NB4 (cell line): ENCODE results near the gene HIGD1A.
"Not testable (repeated sequence)": the region's sequence is repeated elsewhere in the genome, so short reads cannot be mapped to it uniquely, and the experiment has no call there.

Experiments
- DNase-seq: peaks from one replicate; pipeline ENCODE4 v3.0.0; 2010; ENCODE audit warnings: low read depth
- H3K4me3 ChIP-seq: one replicate; pipeline ENCODE4 v1.5.1; 2011; ENCODE audit warnings: mild to moderate bottlenecking, low read depth, low read length, moderate library complexity
- MYC ChIP-seq: IDR thresholded peaks from 2 replicates; pipeline ENCODE4 v1.6.1; 2011; ENCODE audit warnings: low read depth, low read length
- POLR2A ChIP-seq: IDR thresholded peaks from 2 replicates; pipeline ENCODE4 v1.6.1; 2011; ENCODE audit warnings: mild to moderate bottlenecking; ENCODE audit not compliant: insufficient read length; ENCODE audit errors: extremely low read depth
- TF ChIP-seq, protein P1 (sequence below): IDR thresholded peaks from one replicate; pipeline ENCODE4 v1.5.1; 2012; ENCODE audit warnings: low read depth, low read length
- TF ChIP-seq, protein P2 (sequence below): IDR thresholded peaks from 2 replicates; pipeline ENCODE4 v1.6.1; 2011; ENCODE audit warnings: low read depth, low read length

Gene HIGD1A

DNA sequence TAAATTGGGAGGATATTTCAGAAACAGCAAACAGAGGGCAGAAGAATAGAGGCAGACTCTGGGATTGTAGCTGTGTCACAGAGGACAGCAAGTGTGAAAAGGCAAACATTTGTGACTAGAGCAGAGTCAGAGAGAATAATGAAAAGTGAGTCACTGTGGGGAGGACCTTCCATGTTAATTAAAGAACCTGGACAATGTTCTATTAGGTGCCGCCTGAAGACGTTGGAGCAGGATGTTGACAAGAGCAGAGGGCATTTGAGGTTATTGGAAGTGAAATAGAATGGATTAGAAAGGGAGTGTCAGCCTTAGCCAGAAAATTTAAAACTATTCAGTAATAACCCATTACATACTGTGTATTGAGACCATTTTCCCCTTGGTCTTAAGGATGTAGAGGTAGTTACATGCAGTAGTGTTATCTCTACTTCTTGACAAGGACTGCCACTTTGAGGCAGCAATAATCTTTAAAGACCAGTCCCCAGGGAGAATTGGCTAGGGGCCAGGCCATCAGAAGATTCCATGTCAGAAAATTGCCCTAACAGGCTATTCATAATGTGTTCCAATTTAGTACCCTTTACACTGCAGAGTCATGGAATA is 10.7 kb upstream of the HIGD1A start:
- H3K4me3 ChIP-seq = no peak overlapping the region
- no peak for DNase-seq
- TF ChIP-seq POLR2A (no peak), MYC (no peak)
- TF ChIP-seq, protein P1, sequence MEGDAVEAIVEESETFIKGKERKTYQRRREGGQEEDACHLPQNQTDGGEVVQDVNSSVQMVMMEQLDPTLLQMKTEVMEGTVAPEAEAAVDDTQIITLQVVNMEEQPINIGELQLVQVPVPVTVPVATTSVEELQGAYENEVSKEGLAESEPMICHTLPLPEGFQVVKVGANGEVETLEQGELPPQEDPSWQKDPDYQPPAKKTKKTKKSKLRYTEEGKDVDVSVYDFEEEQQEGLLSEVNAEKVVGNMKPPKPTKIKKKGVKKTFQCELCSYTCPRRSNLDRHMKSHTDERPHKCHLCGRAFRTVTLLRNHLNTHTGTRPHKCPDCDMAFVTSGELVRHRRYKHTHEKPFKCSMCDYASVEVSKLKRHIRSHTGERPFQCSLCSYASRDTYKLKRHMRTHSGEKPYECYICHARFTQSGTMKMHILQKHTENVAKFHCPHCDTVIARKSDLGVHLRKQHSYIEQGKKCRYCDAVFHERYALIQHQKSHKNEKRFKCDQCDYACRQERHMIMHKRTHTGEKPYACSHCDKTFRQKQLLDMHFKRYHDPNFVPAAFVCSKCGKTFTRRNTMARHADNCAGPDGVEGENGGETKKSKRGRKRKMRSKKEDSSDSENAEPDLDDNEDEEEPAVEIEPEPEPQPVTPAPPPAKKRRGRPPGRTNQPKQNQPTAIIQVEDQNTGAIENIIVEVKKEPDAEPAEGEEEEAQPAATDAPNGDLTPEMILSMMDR = no peak
- TF ChIP-seq, protein P2, sequence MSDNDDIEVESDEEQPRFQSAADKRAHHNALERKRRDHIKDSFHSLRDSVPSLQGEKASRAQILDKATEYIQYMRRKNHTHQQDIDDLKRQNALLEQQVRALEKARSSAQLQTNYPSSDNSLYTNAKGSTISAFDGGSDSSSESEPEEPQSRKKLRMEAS = no peak

DNA sequence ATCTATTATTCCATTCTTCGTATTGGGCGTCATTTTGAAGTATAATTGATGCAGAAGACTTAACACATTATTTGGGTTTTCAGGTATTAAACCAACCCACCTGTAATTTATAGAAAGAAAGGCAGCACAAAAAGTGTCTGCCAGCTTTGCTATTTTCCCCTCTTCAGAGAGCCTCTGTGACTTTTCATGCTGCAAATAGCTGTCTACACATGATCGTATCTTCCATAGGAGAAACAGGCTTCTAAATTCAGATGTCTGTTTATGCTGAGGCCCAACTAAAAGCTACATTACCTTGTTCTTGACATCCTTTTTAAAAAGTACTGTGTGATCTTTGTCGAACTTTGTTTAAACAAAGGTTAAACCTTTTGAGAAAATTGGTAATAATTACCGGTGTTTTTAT is 10.0 kb upstream of the HIGD1A start:
- DNase-seq = no peak
- TF ChIP-seq MYC = no peak
- TF ChIP-seq, protein P2 = no peak
- TF ChIP-seq, protein P1 = no peak
- no peak for TF ChIP-seq POLR2A
- no peak overlapping the region for H3K4me3 ChIP-seq

DNA sequence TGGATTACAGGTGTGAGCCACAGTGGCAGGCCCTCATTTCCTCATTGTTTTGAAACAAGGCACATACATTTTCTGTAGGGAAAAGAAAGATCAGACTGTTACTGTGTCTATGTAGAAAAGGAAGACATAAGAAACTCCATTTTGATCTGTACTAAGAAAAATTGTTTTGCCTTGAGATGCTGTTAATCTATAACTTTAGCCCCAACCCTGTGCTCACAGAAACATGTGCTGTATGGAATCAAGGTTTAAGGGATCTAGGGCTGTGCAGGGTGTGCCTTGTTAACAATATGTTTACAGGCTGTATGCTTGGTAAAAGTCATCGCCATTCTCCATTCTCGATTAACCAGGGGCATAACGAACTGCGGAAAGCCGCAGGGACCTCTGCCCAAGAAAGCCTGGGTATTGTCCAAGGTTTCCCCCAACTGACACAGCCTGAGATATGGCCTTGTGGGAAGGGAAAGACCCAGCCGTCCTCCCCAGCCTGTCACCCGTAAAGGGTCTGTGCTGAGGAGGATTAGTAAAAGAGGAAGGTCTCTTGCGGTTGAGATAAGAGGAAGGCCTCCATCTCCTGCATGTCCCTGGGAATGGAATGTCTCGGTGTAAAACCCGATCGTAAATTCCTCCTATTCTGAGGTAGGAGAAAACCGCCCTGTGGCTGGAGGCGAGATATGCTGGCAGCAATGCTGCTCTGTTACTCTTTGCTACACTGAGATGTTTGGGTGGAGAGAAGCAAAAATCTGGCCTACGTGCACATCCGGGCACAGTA is 7.0 kb upstream of the HIGD1A start:
- not testable (repeated sequence) for H3K4me3 ChIP-seq
- DNase-seq = peak; percentile 61

DNA sequence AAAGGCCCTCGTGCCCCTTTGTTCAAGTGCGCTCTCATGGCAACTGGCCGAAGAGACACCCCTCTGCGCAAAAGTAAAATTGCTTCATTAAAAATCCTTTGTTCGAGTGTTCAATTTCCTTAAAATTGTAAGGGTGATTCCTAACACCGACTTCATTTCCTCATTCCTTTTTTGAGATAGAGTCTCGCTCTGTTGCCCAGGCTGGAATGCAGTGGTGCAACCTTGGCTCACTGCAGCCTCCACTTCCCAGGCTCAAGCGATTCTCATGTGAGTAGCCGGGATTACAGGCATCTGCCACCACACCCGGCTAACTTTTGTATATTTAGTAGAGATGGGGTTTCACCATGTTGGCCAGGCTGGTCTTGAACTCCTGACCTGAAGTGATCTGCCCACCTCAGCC is 6.4 kb upstream of the HIGD1A start:
- not testable (repeated sequence) for DNase-seq, H3K4me3 ChIP-seq

DNA sequence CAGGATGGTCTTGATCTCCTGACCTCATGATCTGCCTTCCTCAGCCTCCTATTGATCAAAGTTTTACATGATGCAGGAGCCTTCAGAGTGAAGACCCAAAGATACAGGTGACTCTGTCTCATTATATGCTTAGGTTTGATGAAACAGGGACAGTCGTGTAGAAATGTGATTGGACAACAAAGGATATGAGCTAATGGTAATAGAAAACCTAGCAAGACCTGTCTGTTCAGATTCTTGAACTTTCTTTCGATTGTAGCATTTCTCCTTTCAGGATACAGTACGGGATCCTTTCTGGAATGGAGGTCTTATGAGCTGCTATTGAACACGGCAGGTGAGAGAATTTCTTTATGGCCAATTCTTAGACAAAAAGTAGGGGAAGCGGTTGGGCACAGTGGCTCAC is 4.9 kb upstream of the HIGD1A start, which contains the start of gene ACKR2:
Gene ACKR2, plus strand, starts transcription at position 244 of the 400 bp plus-strand sequence. CDS start 55,058 bp downstream, outside the sequence.
- H3K4me3 ChIP-seq = no peak within 1 kb of the TSS
- no peak for DNase-seq
- TF ChIP-seq, protein P1 = no peak
- TF ChIP-seq MYC (no peak), POLR2A (no peak)
- TF ChIP-seq, protein P2 = no peak

DNA sequence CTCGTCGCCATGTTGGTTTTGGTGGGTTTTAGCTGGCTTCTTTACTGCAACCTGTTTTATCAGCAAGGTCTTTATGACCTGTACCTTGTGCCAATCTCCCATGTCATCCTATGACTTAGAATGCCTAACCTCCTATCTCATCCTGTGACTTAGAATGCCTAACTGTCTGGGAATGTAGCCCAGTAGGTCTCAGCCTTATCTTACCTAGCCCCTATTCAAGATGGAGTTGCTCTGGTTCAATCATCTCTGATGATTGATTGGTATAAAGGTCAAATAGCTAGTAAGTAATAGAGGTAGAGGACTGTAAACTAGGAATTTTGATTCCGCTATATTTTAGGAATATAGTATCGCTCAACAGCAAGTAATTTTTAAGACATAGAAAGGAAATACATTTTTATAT is 3.6 kb upstream of the HIGD1A start:
- TF ChIP-seq, protein P1 = no peak
- no peak for TF ChIP-seq POLR2A
- no peak for TF ChIP-seq MYC
- TF ChIP-seq, protein P2 = no peak
- DNase-seq = no peak
- H3K4me3 ChIP-seq = no peak overlapping the region

DNA sequence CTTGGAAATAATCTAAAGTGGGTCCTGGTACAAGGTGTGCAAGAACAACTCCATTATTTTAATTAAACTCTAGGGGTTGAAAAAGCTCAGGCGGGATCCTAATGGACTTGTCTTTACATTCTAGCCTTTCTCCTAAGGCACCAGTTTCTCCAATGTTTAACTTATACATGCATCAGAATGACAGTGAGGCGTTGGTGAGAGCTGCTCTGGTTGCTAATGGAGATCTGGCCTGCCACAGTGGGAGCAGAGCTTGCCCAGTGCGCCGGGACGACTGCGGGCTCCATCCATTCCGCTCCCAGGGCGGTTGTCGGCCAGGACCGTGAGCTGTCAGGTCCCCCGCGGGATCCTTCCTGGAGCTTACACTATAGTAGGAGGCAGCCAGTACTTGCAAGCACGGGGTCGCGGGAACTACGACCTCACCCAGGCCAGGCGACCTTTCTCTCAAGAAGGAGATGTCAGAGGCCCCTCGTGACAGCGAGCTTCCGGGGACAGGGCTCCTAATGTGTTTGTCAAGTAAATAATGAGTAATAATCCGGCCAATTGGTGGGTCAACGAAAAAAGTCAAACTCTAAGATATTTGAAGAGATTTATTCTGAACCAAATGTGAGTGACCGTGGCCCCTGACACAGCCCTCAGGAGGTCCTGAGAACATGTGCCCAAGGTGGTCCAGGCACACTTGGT is 991 bp upstream of the HIGD1A start:
- no peak for DNase-seq
- peak overlapping the region; percentile 69 for H3K4me3 ChIP-seq
- TF ChIP-seq, protein P2 = no peak
- TF ChIP-seq POLR2A (no peak), MYC (no peak)
- TF ChIP-seq, protein P1 = no peak
